HG02870 (cell line): Measurements from ENCODE around the gene AP3S1.
A peak's percentile ranks its signal among the peaks of the same experiment; 100 is the strongest.
"Not testable (repeated sequence)": the region's sequence is repeated elsewhere in the genome, so short reads cannot be mapped to it uniquely, and the experiment has no call there.

Source experiments
- ATAC-seq: cut with Tn5 transposase; IDR thresholded peaks from one replicate; pipeline ENCODE4 v1.9.1; 2021; ENCODE audit warnings: mild to moderate bottlenecking, moderate library complexity; ENCODE audit not compliant: unreplicated experiment

The AP3S1 gene

DNA sequence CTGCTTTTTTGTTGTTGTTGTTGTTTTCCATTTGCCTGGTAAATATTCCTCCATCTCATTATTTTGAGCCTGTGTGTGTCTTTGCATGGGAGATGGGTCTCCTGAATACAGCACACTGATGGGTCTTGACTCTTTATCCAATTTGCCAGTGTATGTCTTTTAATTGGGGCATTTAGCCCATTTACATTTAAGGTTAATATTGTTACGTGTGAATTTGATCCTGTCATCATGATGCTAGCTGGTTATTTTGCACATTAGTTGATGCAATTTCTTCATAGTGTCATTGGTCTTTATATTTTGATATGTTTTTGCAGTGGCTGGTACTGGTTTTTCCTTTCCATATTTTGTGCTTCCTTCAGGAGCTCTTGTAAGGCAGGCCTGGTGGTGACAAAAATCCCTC, 16.8 kb upstream of the AP3S1 start:
- ATAC-seq: not testable (repeated sequence)

DNA sequence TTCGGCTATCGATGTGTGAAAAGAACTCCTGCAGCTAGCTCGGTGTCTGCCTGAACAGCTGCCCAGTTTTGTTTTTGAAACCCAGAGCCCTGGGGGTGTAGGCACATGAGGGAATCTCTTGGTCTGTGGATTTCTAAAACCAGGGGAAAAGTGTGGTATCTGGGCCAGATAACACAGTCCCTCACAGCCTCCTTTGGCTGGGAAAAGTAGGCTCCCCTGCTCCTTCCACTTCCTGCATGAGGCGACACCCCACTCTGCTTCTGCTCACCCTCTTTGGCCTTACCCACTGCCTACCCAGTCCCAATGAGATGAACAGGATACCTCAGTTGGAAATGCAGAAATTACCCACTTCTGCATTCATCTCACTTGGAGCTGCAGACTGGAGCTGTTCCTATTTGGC, 15.8 kb upstream of the AP3S1 start:
- ATAC-seq: no peak

DNA sequence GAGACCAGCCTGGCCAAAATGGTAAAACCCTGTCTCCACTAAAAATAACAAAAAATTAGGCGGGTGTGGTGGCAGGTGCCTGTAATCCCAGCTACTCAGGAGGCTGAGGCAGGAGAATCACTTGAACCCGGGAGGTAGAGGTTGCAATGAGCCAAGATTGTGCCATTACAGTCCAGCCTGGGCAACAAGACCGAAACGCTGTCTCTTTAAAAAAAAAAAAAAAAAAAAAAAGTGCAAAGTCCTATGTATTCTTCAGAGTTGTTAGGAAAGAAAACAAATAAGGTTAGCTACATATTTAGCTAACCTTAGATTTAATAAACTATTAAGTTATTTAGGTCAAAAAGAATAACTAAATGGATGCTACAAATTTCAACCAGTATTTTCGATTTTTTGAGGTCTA, 11.8 kb upstream of the AP3S1 start:
- no peak for ATAC-seq

DNA sequence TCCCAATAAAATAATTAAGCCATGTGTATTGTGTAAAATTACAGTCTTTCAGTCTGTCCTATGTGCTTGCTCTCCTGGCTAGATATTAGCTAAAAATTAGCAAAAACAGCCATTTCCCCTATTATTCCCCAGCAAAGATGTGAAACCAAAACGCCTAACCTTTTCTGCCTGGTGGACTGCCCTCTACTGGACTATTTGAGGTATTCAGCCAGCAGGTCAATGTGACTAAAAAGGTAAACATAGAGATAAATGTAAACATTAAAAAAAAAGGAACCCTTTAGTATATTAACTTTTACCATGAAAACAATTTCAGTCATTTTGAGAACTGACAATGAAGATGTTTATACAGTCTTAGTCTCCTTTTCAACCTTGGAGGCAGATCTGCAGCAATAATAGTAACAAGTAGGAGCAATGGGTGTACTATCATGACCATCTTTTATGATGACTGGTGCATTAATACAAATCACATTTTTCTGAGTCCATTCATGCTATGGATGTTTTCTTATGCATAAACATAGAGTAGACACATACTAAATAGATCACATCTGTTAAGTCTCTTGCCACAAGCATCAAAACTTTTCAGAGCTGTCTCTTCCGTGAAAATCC, 10.5 kb upstream of the AP3S1 start:
- ATAC-seq: peak; percentile 74

DNA sequence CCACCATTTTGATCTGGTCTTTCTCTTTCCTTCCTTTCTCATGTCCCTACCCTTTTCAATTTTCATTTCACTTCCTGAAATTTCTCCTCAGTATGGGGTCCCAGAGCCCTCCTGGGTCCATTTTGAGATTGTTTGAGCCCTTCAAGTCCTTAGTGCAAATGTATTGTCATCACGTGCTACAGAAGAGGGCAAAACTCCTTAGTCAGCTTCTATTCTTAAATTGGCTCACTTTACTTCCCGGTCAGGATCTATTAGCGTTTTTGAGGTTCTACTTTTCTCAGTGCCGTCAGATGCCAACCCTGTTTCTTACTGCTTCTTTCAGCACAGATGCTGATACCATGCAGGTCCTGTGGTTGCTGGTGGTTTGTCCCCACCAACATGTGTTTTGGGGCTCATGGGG, 6.3 kb upstream of the AP3S1 start:
- no peak for ATAC-seq

DNA sequence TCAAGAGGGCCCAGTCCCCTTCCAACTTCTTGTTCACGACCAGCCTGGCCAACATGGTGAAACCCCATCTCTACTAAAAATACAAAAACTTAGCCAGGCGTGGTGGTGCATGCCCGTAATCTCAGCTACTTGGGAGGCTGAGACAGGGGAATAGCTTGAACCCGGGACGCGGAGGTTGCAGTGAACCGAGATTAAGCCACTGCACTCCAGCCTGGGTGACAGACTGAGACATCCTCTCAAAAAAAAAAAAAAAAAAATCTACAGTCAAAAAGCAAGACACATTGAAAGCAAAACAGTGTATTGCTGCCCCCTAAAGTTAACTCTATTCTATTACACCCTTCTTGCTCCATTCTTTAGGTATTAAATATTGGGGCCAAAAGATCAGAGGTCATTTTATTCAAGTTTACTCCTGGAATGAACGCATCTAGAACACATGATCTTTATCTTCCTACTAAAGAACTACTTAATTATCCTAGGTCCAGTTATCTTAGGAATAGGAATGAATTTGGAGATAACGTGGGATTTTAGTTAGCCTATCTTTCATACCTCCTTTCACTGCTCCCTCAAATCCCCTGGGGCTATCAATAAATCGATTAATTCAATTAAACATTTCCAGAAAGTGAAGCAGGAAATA, 2.7 kb upstream of the AP3S1 start:
- no peak for ATAC-seq

DNA sequence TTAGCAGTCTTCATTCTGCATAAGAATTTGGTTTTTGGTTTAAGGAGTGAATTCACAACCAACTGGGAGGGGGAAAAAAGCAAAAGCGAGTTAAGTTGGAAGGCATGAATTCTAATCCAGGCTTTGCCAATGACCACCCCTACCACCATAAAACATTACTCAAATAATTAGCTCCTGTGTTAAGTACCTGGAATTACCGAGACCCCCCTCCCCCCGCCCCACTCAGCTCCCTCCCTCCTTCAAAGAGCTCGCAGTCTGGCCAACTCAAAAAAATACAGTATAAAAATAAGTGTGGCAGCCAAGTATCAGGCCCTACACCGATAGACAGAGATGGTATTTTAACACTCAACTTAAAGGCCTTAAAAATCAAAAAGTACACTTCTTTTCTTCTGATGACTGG, 862 bp upstream of the AP3S1 start:
- no peak for ATAC-seq

DNA sequence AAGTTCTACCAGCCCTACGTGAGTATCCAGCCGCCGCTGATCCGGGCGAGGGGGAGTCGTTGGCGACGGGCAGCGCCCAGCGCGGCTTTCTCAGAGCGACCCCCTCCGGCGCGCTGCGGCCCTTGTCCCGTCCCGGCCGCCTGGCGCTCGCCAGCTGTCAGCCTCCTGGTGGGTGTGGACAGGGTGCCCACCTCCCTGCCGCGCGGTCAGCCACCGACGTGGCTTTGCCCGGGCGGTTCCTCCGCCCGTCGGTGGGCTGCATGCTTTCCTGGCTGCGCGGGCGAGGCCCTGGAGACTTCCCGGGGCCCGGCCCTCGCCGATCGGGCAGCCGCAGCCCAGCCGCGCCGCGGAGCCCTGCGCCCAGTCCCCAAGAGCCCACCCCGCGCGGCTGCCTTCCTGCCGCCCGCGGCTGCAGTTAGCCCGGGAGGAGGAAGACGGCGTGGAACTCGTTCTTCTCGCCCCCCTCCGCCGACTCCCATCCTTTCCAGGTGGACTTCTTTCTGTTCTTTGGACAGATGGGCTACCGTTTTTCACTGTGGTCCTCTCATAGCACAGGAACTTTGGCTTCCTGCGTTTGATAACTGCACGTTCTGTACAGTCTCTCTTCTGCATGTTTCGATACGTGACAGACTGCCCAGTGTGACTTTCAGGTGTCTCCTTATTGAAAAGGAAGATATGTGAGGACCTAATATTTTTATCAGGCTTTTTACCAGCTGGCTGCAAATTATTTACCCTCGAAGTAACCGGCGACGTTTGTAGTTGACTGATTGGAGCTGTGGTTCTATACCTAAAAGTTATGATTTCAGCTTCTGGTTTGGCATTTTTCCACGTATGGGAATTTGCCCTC, 577 bp downstream of the AP3S1 start:
- ATAC-seq: peak; percentile 22

DNA sequence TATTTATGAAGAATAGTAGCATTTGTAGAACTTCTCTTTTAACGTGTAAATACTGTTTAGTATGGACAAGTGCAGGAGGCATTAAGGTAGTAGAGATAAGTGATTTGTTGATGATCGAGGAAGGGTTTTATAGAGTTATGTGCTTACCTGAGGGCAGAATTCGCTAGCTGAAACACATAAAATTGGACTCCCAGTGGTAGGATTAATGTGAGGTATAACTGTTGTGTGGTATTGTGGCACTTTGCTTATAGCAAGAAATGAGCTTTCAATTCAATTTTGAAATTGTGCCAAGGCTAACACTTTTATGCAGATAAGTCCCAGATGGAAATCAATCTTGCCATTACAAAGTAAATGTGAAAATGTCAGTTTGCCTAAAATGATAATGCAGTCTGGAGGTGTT, 1.2 kb downstream of the AP3S1 start:
- ATAC-seq: no peak

DNA sequence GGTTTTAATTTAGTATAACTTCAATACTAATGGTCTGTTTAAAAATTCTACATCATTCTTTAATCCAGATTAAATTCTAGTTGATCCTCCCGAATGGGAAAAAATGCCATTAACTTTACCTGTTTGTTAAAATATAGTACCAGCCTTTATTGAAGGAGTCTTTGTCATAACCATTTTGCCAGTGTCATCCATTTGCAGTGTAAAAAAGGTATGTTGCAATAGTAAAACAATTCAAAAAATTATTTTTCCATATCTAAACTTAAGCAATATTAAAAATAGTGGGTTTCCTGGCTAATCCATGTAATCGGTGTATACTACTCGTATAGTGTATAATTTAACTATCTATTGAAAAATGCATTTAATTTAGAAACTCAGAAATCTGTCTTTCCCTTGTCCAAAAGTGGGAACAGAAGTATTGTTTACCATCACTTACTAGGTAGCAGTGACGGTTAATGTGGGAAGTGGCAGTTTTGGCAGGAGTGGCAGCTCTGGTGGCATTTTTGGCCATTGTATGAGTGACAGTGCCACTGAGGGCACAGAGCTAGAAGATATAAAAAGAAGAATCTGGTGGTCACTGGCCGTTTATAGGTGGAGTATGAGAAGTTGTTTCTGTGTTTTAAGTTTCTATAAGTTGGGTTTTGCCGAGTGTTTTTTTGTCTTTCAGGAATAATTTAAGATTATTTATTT, 1.9 kb downstream of the AP3S1 start:
- no peak for ATAC-seq

DNA sequence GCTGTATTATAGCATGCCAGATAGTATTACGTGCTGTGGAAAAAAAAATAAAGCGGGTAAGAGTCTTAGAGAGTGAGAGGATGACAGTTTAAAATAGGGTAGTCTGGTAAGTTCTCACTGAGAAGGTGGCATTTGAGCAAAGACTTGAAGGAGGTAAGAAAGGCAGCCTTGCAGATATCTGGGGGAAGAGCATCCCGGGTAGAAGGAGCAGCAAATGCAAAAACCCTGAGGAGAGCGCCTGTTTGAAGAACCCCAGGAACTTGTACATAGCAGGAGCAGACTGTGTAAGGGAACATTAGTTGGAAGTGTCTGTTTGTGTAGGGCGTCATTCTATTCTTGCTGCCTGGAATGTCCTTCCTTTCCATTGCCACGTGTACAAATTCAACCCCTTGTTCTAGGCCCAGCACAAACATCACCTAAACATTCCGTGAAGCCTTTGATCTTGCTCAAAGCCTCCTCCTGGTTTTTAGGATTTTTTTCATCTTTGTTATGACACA, 2.6 kb downstream of the AP3S1 start:
- ATAC-seq: no peak

DNA sequence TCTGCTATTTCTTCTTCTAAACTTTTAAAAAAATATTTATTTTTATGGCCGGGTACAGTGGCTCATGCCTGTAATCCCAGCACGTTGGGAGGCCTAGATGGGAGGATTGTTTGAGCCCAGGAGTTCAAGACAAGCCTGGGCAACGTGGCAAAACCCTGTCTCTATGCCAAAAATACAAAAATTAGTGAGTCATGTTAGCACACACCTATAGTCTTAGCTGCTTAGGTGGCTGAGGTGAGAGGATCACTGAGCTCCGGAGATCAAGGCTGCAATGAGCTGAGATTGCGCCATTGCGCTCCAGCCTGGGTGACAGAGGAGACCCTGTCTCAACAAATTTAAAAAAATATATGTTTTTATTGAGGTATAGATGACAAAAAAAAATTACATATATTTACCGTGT, 5.6 kb downstream of the AP3S1 start:
- ATAC-seq: no peak

DNA sequence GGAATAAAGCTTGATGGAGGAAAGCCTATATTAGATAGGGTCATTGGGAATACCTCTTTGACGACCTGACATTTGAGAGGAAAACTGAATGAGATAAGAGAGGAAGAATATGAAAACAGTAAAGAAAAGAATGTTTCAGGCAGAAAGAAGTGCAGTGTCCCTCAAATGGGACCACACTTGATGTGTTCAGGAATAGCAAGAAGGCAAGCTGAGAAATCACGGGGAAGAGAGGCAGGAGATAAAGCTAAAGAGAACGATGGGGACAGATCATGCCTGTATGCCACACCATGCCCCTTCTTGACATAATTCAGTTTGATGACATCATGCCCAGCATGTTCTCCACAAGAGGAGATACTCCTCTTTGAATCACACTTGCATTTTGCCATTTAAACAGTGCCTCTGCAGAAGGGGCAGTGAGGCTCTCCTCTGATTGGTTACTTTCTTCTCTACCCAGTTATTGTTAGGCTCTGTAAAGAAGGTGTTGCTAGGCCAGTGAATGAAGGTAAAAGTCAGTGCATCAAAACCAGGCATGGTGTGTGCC, 7.6 kb downstream of the AP3S1 start:
- ATAC-seq: no peak

DNA sequence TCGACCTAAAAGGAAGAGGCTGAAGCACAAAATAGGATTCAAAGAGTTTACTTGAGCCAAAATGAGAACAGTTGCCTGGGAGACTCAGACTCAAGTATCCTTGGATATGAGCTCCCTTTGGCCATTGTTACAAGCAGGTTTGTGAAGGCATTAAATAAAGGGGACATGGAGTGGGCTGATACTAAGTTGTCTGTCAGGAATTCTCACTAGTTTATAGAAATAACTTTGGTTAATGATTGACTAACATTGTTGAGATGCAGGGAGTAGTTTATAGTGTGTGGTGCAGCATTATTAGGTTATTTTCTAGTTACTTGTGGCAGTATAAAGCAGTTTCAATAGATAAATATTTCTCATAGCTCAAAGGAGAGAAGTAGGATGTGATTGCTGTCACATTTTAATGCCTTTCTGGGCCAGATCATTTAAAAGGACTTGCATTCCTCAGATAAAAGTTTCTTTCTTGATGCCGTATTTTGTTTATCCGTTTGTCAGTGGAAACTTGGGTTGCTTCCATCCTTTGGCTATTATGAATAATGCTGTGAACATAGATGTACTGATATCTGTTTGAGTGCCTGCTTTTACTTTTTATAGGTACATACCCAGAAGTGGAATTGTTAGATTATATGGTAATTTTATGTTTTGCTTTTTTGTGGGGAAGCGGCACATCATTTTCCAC, 9.1 kb downstream of the AP3S1 start:
- ATAC-seq: no peak

DNA sequence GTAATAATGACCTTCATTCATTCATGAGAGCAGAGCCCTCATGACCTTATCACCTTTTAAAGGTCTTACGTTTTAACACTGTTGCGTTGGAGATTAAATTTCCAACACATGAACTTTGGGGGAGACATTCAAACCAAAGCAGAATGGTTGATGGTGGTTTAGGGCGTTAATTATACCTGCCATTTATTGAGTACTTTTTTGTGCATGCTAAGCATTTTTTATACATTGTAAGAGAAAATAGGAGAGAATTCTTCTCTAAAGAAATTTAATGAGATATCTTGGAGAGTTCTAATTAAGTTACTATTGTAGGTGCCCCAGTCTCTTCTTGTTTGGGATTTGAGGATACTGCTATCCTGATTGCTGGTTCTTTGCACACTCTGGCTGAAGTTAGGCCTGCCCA, 12.4 kb downstream of the AP3S1 start:
- no peak for ATAC-seq

DNA sequence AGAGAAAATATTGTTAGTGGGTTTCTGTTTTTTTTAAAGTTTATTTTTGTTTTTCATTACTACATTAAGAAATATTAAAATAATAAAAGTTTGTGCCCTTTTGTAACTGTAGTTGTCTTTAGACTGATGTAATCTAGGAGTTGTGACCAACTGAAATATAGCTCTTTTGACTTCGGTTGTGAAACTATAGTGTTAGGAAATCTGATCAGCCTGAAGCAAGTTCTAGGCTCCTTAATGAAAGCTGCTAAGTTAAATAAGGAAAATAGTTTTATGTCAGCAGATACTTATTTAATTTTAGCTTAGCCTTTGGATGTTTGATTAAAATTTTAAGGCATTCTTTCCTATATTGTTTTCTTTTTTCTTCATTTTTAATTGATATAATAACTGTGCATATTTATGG, 14.2 kb downstream of the AP3S1 start:
- ATAC-seq: no peak

DNA sequence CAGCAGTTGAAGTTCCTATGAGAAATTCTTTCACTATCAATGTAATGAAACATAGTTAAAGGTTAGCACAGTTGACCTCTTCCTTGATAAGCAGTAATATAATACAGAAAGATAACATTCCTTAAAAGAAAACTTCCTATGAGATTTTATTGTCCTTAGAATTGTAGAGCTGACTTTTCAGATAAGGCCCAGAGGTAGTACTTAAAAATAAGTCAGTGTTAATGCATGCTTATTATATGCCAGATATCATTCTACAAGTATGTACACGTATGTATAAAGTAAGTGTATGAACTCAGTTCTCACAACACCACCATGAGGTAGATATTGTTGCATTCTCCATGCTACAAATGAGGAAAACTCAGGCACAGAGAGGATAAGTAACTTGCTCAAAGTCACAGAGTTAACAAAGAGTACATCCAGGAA, 15.3 kb downstream of the AP3S1 start:
- no peak for ATAC-seq

DNA sequence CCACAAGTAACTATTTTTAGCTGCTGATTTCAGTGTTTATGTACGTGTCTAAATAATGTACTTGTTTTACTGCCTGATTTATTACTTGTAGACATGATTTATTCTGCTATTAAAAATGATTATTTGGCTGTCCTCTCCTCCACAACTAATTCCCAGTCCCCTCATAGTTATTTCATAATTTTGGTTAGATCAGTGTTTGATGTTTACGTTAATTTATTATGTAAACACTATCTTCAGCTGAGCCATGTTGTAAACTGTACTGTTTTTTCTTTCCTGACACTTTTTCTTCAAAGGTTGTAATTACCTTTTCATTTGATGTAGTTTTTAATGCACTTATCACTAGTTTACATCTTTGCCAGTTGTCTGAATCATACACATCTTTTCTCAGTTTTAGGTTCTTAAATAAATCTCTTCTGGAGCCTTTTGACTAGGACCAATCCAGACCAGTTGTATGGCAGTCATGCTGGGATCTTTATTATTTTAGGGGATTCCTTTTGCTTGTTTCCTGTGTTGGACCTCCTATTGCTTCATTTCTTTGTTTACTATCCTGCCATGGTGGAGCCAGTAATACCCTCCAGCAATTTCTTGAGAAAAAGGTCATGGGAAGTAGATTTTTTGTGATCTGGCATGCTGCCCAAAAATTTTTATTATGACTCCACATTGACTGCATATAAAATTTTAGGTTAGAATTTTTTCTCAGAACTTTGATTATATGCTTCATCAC, 16.1 kb downstream of the AP3S1 start:
- ATAC-seq: no peak

DNA sequence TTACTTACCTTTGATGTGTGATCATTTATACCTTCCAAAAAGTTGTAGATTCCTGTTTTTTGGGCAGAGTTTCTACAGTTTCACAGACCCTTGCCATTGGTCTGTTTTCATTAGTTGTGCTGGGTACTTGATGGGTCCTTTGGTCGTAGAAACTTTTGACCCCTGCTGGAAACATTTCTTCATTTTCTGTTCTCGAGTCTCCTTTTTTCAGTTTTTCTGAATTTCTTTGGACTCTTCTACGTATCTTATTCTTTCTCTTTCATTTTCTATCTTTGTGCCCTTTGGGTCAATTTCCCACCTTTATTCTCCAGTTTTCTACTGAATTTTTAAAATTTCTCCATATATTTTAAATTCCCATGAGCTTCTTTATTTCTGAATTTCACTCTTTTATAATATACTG, 16.7 kb downstream of the AP3S1 start:
- no peak for ATAC-seq

DNA sequence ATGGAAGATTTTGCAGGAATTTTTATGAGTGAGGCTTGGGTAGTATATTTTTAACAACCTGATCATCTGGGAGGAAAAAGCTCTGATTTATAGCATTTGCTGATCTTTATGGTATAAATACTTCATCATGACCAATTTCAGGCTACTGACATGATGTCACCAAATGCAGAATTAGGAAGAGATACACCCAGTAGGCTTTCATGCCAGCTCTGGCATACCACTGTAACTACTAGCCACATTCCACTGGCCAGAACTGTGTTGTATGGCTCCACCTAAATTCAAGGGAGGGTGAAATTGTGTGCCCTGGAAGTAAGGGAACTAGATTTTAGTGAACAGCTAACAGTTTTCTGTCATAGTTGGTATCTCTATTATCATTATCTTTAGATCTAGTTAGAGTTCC, 17.6 kb downstream of the AP3S1 start:
- ATAC-seq: no peak
